Kidney (tissue), 14 donors: ENCODE measurements around the gene SLC45A1. TPM values are rescaled to one million over a fixed set of nuclear protein-coding genes. Genes with fewer than 3 reads are reported as not detected.
A peak's percentile ranks its signal among the peaks of the same experiment; 100 is the strongest.

Experiments used
- DNase-seq, 5 donors: peaks; one replicate each; pipeline ENCODE4 v3.0.0-alpha.2; 2013 to 2020
- FAIRE-seq: peaks from 2 replicates; lab custom pipeline; 2012; peaks lifted over from hg19 to GRCh38; lab: Jason Lieb, UNC
- H3K27ac ChIP-seq, 2 donors: one replicate each; pipeline ENCODE4 v1.7.0; 2013; ENCODE audit warnings: low read depth in 2 of 2, low read length in 2 of 2, inconsistent platforms in 1 of 2
- H3K27me3 ChIP-seq: one replicate; pipeline ENCODE4 v1.7.1; 2013; ENCODE audit warnings: low read length, inconsistent platforms; ENCODE audit not compliant: control insufficient read depth, insufficient read depth
- H3K36me3 ChIP-seq, 3 donors: one replicate each; pipeline versions ENCODE4 v1.7.0 to v1.7.1; 2013; ENCODE audit warnings: low read length in 3 of 3, control low read depth in 1 of 3, inconsistent platforms in 1 of 3; ENCODE audit not compliant: insufficient read depth in 3 of 3, control insufficient read depth in 2 of 3
- H3K4me1 ChIP-seq, 3 donors: one replicate each; pipeline versions ENCODE4 v1.7.0 to v1.7.1; 2013; ENCODE audit warnings: low read length in 3 of 3, inconsistent platforms in 1 of 3, low read depth in 1 of 3; ENCODE audit not compliant: control insufficient read depth in 2 of 3, insufficient read depth in 2 of 3
- H3K4me3 ChIP-seq, 3 donors: one replicate each; pipeline versions ENCODE4 v1.7.0 to v1.8.1; 2013; ENCODE audit warnings: low read length in 3 of 3, control low read depth in 1 of 3, inconsistent platforms in 1 of 3
- H3K9ac ChIP-seq, 3 donors: one replicate each; pipeline versions ENCODE4 v1.7.0 to v1.7.1; 2013; ENCODE audit warnings: low read length in 3 of 3, control low read depth in 1 of 3, inconsistent platforms in 1 of 3
- H3K9me3 ChIP-seq, 3 donors: one replicate each; pipeline versions ENCODE4 v1.7.0 to v1.7.1; 2013; ENCODE audit warnings: low read length in 3 of 3, control low read depth in 1 of 3, inconsistent platforms in 1 of 3; ENCODE audit not compliant: control insufficient read depth in 2 of 3, insufficient read depth in 1 of 3
- intact Hi-C: fragments of 100-400 bp; cut with DNase I; formaldehyde crosslinking; loops from one replicate; pipeline ENCODE4 v1.11.1; 2022
- polyA plus RNA-seq: library from polyadenylated mRNA; stranded (reverse); fragments of 350-450 nt; fragmentation: Illumina TruSeq; extraction: RNeasy Lipid Tissue Mini Kit (QIAGEN cat#74804); gene quantifications from one replicate; pipeline ENCODE4 v1.2.3, GENCODE V29; 2014; ENCODE audit warnings: low read depth, low replicate concordance; ENCODE audit not compliant: insufficient read depth
- total RNA-seq: library from RNA; stranded (reverse); fragmentation: NEBNext Ultra II Directional; extraction: Animal tissue kit (Norgen Biotek cat#: 25700); gene quantifications from one replicate; pipeline ENCODE4 v1.2.1, GENCODE V29; 2021
- TF ChIP-seq, protein P1 (sequence below): IDR thresholded peaks from 3 replicates; pipeline ENCODE4 v1.5.1; 2012; ENCODE audit warnings: mild to moderate bottlenecking, moderate library complexity, borderline replicate concordance; ENCODE audit not compliant: insufficient read depth; ENCODE audit errors: extremely low read depth
- donor health status: control.
- donor health status: control.
- donor health status: control.
- donor health status: control.
- donor health status: control.
- donor health status: DM: yes; HTN: yes; CAD: no.
- donor health status: Normal renal cell carcinoma (clear cell type).

The SLC45A1 gene
- total and polyA plus RNA-seq, 2 donors from 2014 or later = 1.8 to 9.2 TPM

DNA sequence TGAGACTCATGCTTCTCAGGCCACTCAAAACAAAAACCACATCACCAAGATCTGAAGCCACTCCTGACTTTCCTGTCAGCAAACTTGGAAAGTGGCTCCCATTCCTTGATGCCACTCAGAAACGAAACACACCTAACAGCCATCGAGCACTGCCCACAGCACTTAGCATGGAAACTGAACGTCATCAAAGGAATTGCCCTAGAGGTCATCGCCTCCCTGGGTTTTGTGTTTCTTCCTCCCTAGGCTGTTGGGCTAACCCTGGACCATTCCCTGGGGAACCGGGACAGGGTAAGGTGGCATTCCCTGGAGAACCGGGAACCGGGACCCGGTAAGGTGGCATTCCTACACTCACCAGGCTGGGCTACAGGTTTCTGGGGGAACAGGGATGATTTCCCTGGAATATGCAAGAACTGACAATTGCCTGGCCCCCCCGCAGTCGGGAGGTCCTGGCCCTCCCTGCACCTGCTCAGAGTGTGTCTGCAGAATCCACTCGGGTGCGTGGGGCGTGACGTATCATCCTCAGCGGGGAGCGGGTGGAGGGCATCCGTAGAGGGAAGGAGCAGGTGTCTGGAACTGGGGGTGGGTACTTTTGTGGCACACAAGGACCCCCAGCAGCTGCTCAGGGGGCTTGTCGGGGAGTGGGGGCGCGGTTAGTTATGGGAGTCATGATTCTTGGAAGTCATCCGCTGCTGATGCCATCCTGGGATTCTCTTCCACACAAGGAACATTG, 30.3 kb downstream of the SLC45A1 start:
- Histone ChIP-seq H3K36me3 (peaks cover 0 to 3% (median 1%) of the 10 kb centered on the region in 3 donors), H3K27me3 (no peaks in the 10 kb centered on the region), H3K27ac (no peak overlapping the region), H3K4me1 (peaks cover 0 to 20% (median 0%) of the 10 kb centered on the region in 3 donors), H3K4me3 (no peak overlapping the region), H3K9ac (no peak overlapping the region), H3K9me3 (no peaks in the 10 kb centered on the region)
- intact Hi-C loops = no loop called here
- TF ChIP-seq, protein P1, sequence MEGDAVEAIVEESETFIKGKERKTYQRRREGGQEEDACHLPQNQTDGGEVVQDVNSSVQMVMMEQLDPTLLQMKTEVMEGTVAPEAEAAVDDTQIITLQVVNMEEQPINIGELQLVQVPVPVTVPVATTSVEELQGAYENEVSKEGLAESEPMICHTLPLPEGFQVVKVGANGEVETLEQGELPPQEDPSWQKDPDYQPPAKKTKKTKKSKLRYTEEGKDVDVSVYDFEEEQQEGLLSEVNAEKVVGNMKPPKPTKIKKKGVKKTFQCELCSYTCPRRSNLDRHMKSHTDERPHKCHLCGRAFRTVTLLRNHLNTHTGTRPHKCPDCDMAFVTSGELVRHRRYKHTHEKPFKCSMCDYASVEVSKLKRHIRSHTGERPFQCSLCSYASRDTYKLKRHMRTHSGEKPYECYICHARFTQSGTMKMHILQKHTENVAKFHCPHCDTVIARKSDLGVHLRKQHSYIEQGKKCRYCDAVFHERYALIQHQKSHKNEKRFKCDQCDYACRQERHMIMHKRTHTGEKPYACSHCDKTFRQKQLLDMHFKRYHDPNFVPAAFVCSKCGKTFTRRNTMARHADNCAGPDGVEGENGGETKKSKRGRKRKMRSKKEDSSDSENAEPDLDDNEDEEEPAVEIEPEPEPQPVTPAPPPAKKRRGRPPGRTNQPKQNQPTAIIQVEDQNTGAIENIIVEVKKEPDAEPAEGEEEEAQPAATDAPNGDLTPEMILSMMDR = no peak
- DNase-seq = peak in 1 of 5 donors; percentile 55
- FAIRE-seq = no peak

DNA sequence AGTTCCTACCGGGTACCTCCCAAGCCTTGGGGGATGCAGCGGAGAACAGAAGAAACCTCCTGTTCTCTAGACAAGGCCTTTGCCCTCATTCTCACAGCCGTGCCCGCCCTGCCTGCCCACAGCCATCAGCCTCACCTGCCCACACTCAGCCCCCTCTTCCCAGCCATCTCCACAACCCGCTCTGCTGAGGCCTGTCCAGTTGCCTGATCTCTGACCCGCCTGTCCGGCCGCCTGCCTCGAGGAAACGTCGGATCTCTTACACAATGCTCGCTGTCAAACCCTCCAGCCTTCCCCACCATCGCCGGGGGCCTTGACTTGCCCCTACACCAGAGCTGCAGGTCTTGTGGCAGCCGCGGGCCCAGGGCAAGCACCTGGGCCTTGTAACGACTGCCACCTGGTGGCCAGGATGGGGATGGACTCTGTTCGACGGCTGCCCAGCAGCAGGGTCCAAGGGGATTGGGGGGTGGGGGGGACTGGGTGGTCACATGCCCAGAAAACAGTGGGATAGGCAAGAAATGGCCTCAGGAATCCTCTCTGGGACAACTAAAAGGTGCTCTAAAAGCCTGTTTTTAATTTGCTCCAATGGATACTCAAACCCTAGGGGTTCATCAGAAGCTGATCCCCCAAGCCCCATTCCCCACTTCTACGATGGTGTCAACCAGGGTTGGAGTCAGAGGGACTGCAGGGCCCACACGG, 31.0 kb downstream of the SLC45A1 start:
- no peak overlapping the region for H3K27ac ChIP-seq
- FAIRE-seq (no peak), DNase-seq (peak in 4 of 5 donors; percentile 81 to 87 (median 84))
- no peak overlapping the region for H3K9ac ChIP-seq
- peaks cover 0 to 8% (median 8%) of the 10 kb centered on the region in 3 donors for H3K36me3 ChIP-seq
- H3K4me3 ChIP-seq = no peak overlapping the region
- TF ChIP-seq, protein P1 = peak; percentile 91
- H3K4me1 ChIP-seq = peaks cover 0 to 19% (median 0%) of the 10 kb centered on the region in 3 donors
- intact Hi-C loops = no loop called here
- H3K9me3 ChIP-seq = no peaks in the 10 kb centered on the region
- no peaks in the 10 kb centered on the region for H3K27me3 ChIP-seq

DNA sequence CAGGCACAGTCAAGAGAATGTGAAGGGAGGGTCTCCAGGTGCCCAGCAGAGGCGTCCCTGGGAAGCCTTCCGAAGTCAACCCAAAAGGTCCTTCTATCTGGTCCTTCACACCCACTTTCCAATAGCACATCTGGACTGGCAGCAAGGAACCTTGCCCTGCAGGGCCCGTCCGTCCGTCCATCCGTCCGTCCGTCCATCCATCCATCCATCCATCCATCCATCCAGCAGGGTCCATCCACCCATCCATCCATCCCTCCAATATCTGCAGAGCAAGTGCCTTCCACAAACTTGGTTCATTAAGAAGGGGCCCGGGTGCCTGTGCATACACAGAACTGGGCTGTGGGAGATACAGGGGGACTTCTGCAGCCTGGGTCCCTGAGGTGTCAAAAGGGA, 31.6 kb downstream of the SLC45A1 start:
- Histone ChIP-seq H3K9ac (no peak overlapping the region), H3K27ac (no peak overlapping the region), H3K9me3 (no peaks in the 10 kb centered on the region), H3K27me3 (no peaks in the 10 kb centered on the region), H3K36me3 (peaks cover 2 to 11% (median 11%) of the 10 kb centered on the region in 3 donors), H3K4me1 (peaks cover 0 to 14% (median 0%) of the 10 kb centered on the region in 3 donors), H3K4me3 (no peak overlapping the region)
- intact Hi-C loops = no loop called here
- DNase-seq (no peak), FAIRE-seq (no peak)
- TF ChIP-seq, protein P1 = no peak
